GM12892 (cell line): Measurements from ENCODE around the gene DOP1A.

Experiments
- POLR2A ChIP-seq: IDR thresholded peaks from 2 replicates; pipeline ENCODE4 v1.6.1; 2011; ENCODE audit warnings: low read depth, low read length, control low read depth
- POLR2AphosphoS5 ChIP-seq: IDR thresholded peaks from 2 replicates; pipeline ENCODE4 v1.6.1; 2011; ENCODE audit warnings: low read depth, low read length, control low read depth

GRCh38 chr6:83113258-83113657 lies 45.8 kb downstream of the DOP1A start:
- TF ChIP-seq POLR2AphosphoS5: no peak
- no peak for TF ChIP-seq POLR2A
